SU-DHL-6 (cell line): ENCODE data around the gene INTS15.

Experiments used
- H2AFZ ChIP-seq: fragments of 200-600 bp; sonication (generic); 2 replicates; pipeline ENCODE4 v1.6.1; 2014; ENCODE audit warnings: low read depth, mild to moderate bottlenecking, moderate library complexity, mixed read lengths, antibody characterized with exemption, low read length; ENCODE audit not compliant: severe bottlenecking
- H3F3A ChIP-seq: fragments of 200-600 bp; shearing (Covaris generic); 2 replicates; pipeline ENCODE4 v1.6.0; 2016; ENCODE audit warnings: antibody characterized with exemption, mild to moderate bottlenecking; ENCODE audit not compliant: insufficient read depth
- H3K27ac ChIP-seq: fragments of 200-600 bp; sonication (generic); 2 replicates; pipeline ENCODE4 v1.5.1; 2016; ENCODE audit warnings: low read depth, mild to moderate bottlenecking, low read length, moderate library complexity, mixed read lengths
- H3K27me3 ChIP-seq: fragments of 200-600 bp; sonication (generic), shearing (Covaris generic); 2 replicates; pipeline ENCODE4 v1.6.0; 2014; ENCODE audit warnings: mild to moderate bottlenecking, low read length
- H3K36me3 ChIP-seq: fragments of 200-600 bp; sonication (generic); 2 replicates; pipeline ENCODE4 v1.6.1; 2014; ENCODE audit warnings: mild to moderate bottlenecking, low read length, mixed read lengths
- H3K4me2 ChIP-seq: fragments of 300-600, 200-600 bp; shearing (Covaris generic), sonication (generic); 2 replicates; pipeline ENCODE4 v1.6.0; 2014; ENCODE audit warnings: low read length, low read depth, mild to moderate bottlenecking; ENCODE audit not compliant: poor library complexity, severe bottlenecking
- H3K4me3 ChIP-seq: fragments of 200-600 bp; sonication (generic); 2 replicates; pipeline ENCODE4 v1.5.1; 2014; ENCODE audit warnings: antibody characterized with exemption, low read length, mild to moderate bottlenecking, mixed read lengths; ENCODE audit not compliant: insufficient read depth, poor library complexity, severe bottlenecking
- H3K79me2 ChIP-seq: fragments of 200-600 bp; sonication (generic); 2 replicates; pipeline ENCODE4 v1.6.1; 2014; ENCODE audit warnings: mild to moderate bottlenecking, low read length, moderate library complexity; ENCODE audit not compliant: insufficient read depth
- H3K9ac ChIP-seq: fragments of 200-600 bp; sonication (generic); 2 replicates; pipeline ENCODE4 v1.7.0; 2014; ENCODE audit warnings: mild to moderate bottlenecking, low read length
- H3K9me2 ChIP-seq: fragments of 200-600 bp; sonication (generic); replicated peaks from 2 replicates; pipeline ENCODE4 v1.6.1; 2014; ENCODE audit warnings: low read length; ENCODE audit not compliant: insufficient read depth
- H3K9me3 ChIP-seq: fragments of 200-600 bp; sonication (generic); 2 replicates; pipeline ENCODE4 v1.6.1; 2014; ENCODE audit warnings: low read length, mixed read lengths; ENCODE audit not compliant: insufficient read depth
- H4K20me1 ChIP-seq: fragments of 200-600 bp; sonication (generic); 2 replicates; pipeline ENCODE4 v1.6.1; 2014; ENCODE audit warnings: low read depth, mild to moderate bottlenecking, antibody characterized with exemption, low read length, moderate library complexity, mixed read lengths
- CTCF ChIP-seq: fragments of 200-600 bp; sonication (generic); IDR thresholded peaks from one replicate; pipeline ENCODE4 v1.5.1; 2017; ENCODE audit warnings: antibody characterized with exemption, mild to moderate bottlenecking, low read length, moderate library complexity; ENCODE audit not compliant: insufficient read depth, poor library complexity, severe bottlenecking
- EZH2phosphoT487 ChIP-seq: fragments of 200-600 bp; sonication (generic), shearing (Covaris generic); conservative IDR thresholded peaks from 2 replicates; pipeline ENCODE4 v1.6.1; 2018; ENCODE audit warnings: mild to moderate bottlenecking, antibody characterized with exemption, low read length, moderate library complexity, mixed read lengths

Gene INTS15

GRCh38 chr7:6619961-6620360 is 30.1 kb downstream of the INTS15 start:
- no peaks in the 10 kb centered on the region for H3K9me2 ChIP-seq
- no peak overlapping the region for H2AFZ ChIP-seq
- H3K4me2 ChIP-seq, result no peak overlapping the region
- no peaks in the 10 kb centered on the region for H3K36me3 ChIP-seq
- TF ChIP-seq CTCF (no peak), EZH2phosphoT487 (no peak)
- no peaks in the 10 kb centered on the region for H3K9me3 ChIP-seq
- H3K9ac ChIP-seq, result no peak overlapping the region
- no peaks in the 10 kb centered on the region for H3F3A ChIP-seq
- no peaks in the 10 kb centered on the region for H3K79me2 ChIP-seq
- H3K27me3 ChIP-seq, result no peaks in the 10 kb centered on the region
- H3K27ac ChIP-seq, result no peak overlapping the region
- H3K4me3 ChIP-seq, result no peak overlapping the region
- H4K20me1 ChIP-seq, result no peaks in the 10 kb centered on the region

- Histone ChIP-seq H3K9me2 (no peaks in the 10 kb centered on the region), H3K9ac (no peak overlapping the region), H3K79me2 (no peaks in the 10 kb centered on the region), H3K27me3 (no peaks in the 10 kb centered on the region), H3F3A (no peaks in the 10 kb centered on the region), H3K4me2 (no peak overlapping the region), H3K9me3 (no peaks in the 10 kb centered on the region), H4K20me1 (no peaks in the 10 kb centered on the region), H2AFZ (no peak overlapping the region), H3K4me3 (no peak overlapping the region), H3K27ac (no peak overlapping the region), H3K36me3 (no peaks in the 10 kb centered on the region)
- TF ChIP-seq EZH2phosphoT487 (no peak), CTCF (no peak)
These were observed 31.6 kb downstream of the INTS15 start for GRCh38 chr7:6621195-6622133.

GRCh38 chr7:6622134-6622710 is 32.4 kb downstream of the INTS15 start:
- no peaks in the 10 kb centered on the region for H3F3A ChIP-seq
- no peaks in the 10 kb centered on the region for H3K9me2 ChIP-seq
- H2AFZ ChIP-seq, result no peak overlapping the region
- no peaks in the 10 kb centered on the region for H3K27me3 ChIP-seq
- no peak overlapping the region for H3K4me3 ChIP-seq
- no peaks in the 10 kb centered on the region for H3K9me3 ChIP-seq
- TF ChIP-seq CTCF (no peak), EZH2phosphoT487 (no peak)
- no peak overlapping the region for H3K4me2 ChIP-seq
- H4K20me1 ChIP-seq, result no peaks in the 10 kb centered on the region
- no peaks in the 10 kb centered on the region for H3K36me3 ChIP-seq
- no peak overlapping the region for H3K9ac ChIP-seq
- H3K27ac ChIP-seq, result no peak overlapping the region
- no peaks in the 10 kb centered on the region for H3K79me2 ChIP-seq
